IMR-90 (cell line): ENCODE results near the gene ARMC3.

ENCODE experiments used
- CEBPB ChIP-seq: IDR thresholded peaks from 2 replicates; pipeline ENCODE4 v1.6.1; 2012; ENCODE audit warnings: low read depth, low read length, improper control_type of control experiment
- MAFK ChIP-seq: IDR thresholded peaks from 2 replicates; pipeline ENCODE4 v1.6.1; 2012; ENCODE audit warnings: low read depth, low read length, improper control_type of control experiment
- MAZ ChIP-seq: IDR thresholded peaks from 2 replicates; pipeline ENCODE4 v1.6.1; 2012; ENCODE audit warnings: low read depth, mild to moderate bottlenecking, low read length, improper control_type of control experiment, moderate library complexity, borderline replicate concordance
- MXI1 ChIP-seq: IDR thresholded peaks from 2 replicates; pipeline ENCODE4 v1.6.1; 2012; ENCODE audit warnings: low read depth, mild to moderate bottlenecking, low read length, moderate library complexity, borderline replicate concordance
- NFE2L2 ChIP-seq: fragments of 150-350 bp; IDR thresholded peaks from 2 replicates; pipeline ENCODE4 v1.6.1; 2016; ENCODE audit warnings: low read depth, mild to moderate bottlenecking, low read length
- POLR2A ChIP-seq: IDR thresholded peaks from 2 replicates; pipeline ENCODE4 v1.6.1; 2012; ENCODE audit warnings: mild to moderate bottlenecking, low read depth, low read length
- SMC3 ChIP-seq: fragments of 150-350 bp; IDR thresholded peaks from 2 replicates; pipeline ENCODE4 v1.6.1; 2016; ENCODE audit warnings: low read depth, mild to moderate bottlenecking, antibody characterized with exemption, low read length, moderate library complexity
- TF ChIP-seq, protein P1 (sequence below): conservative IDR thresholded peaks from 2 replicates; pipeline ENCODE4 v1.5.1; 2012; ENCODE audit warnings: mild to moderate bottlenecking, low read depth, low read length, improper control_type of control experiment

DNA sequence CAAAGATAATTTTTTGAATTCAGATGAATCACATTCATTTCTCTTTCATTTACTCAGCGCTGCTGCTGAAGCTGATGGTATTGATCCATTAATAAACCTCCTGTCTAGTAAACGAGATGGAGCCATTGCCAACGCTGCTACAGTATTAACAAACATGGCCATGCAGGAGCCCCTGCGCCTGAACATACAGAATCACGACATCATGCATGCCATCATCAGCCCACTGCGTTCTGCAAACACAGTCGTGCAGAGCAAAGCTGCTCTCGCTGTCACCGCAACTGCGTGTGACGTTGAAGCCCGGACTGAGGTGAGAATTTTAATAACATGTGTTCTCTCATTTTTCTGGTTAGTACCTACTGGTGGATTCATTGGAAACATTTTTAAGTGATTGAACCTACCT is 70.2 kb downstream of the ARMC3 start:
- TF ChIP-seq MXI1 (no peak), MAFK (no peak), POLR2A (no peak), CEBPB (no peak), NFE2L2 (no peak), SMC3 (no peak), MAZ (no peak)
- TF ChIP-seq, protein P1, sequence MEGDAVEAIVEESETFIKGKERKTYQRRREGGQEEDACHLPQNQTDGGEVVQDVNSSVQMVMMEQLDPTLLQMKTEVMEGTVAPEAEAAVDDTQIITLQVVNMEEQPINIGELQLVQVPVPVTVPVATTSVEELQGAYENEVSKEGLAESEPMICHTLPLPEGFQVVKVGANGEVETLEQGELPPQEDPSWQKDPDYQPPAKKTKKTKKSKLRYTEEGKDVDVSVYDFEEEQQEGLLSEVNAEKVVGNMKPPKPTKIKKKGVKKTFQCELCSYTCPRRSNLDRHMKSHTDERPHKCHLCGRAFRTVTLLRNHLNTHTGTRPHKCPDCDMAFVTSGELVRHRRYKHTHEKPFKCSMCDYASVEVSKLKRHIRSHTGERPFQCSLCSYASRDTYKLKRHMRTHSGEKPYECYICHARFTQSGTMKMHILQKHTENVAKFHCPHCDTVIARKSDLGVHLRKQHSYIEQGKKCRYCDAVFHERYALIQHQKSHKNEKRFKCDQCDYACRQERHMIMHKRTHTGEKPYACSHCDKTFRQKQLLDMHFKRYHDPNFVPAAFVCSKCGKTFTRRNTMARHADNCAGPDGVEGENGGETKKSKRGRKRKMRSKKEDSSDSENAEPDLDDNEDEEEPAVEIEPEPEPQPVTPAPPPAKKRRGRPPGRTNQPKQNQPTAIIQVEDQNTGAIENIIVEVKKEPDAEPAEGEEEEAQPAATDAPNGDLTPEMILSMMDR, result no peak
